OCI-LY7 (cell line): ENCODE results near the gene POTEE.
"Not testable (repeated sequence)": the region's sequence is repeated elsewhere in the genome, so short reads cannot be mapped to it uniquely, and the experiment has no call there.

ENCODE experiments used
- EZH2phosphoT487 ChIP-seq: fragments of 200-600 bp; sonication (generic); IDR thresholded peaks from 2 replicates; pipeline ENCODE4 v1.6.1; 2018; ENCODE audit warnings: low read depth, borderline replicate concordance, mild to moderate bottlenecking, mixed run types, antibody characterized with exemption, low read length, moderate library complexity, mixed read lengths
- TF ChIP-seq, protein P1 (sequence below): fragments of 200-600 bp; sonication (generic); conservative IDR thresholded peaks from 2 replicates; pipeline ENCODE4 v1.5.1; 2014; ENCODE audit warnings: mild to moderate bottlenecking, antibody characterized with exemption, low read length, moderate library complexity, mixed read lengths

DNA sequence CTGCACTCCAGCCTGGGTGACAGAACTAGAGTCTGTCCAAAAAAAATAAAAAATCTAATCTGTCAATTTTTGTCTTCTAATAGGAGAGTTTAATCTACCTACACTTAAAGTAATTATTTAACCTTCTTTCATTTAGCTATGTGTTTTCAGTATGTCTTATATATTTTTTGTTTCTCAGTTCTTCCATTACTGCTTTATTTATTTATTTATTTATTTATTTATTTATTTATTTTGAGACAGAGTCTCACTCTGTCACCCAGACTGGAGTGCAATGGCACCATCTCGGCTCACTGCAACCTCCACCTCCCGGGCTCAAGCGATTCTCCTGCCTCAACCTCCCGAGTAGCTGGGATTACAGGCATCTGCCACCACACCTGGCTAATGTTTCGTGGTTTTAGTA lies 43.8 kb upstream of the POTEE start:
- TF ChIP-seq, protein P1, sequence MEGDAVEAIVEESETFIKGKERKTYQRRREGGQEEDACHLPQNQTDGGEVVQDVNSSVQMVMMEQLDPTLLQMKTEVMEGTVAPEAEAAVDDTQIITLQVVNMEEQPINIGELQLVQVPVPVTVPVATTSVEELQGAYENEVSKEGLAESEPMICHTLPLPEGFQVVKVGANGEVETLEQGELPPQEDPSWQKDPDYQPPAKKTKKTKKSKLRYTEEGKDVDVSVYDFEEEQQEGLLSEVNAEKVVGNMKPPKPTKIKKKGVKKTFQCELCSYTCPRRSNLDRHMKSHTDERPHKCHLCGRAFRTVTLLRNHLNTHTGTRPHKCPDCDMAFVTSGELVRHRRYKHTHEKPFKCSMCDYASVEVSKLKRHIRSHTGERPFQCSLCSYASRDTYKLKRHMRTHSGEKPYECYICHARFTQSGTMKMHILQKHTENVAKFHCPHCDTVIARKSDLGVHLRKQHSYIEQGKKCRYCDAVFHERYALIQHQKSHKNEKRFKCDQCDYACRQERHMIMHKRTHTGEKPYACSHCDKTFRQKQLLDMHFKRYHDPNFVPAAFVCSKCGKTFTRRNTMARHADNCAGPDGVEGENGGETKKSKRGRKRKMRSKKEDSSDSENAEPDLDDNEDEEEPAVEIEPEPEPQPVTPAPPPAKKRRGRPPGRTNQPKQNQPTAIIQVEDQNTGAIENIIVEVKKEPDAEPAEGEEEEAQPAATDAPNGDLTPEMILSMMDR = not testable (repeated sequence)
- TF ChIP-seq EZH2phosphoT487 = not testable (repeated sequence)
